IPS DF 4.7 (cell line): ENCODE data around the gene STAM2.
"Not testable (repeated sequence)": the region's sequence is repeated elsewhere in the genome, so short reads cannot be mapped to it uniquely, and the experiment has no call there.

Experiments
- DNase-seq: peaks from one replicate; pipeline ENCODE4 v3.0.0-alpha.2; 2013; ENCODE audit warnings: low spot score; ENCODE audit errors: extremely low read depth

STAM2 gene

GRCh38 chr2:152175368-152176112 is at the start of gene STAM2:
TSS of gene STAM2 (minus strand) at chr2:152175763. CDS start at chr2:152175642, 121 bp downstream.
- DNase-seq, result peak; percentile 64

- DNase-seq, result no peak
These were observed 48.4 kb upstream of the STAM2 start for GRCh38 chr2:152223977-152224376.

GRCh38 chr2:152222975-152223637 is 47.5 kb upstream of the STAM2 start:
- no peak for DNase-seq

GRCh38 chr2:152221839-152222238 is 46.3 kb upstream of the STAM2 start:
- DNase-seq, result no peak

- no peak for DNase-seq
These were observed 43.7 kb upstream of the STAM2 start for GRCh38 chr2:152219077-152219828.

- DNase-seq, result no peak
These were observed 25.9 kb upstream of the STAM2 start for GRCh38 chr2:152201466-152201830.

- no peak for DNase-seq
These were observed 25.3 kb upstream of the STAM2 start for GRCh38 chr2:152200565-152201465.

GRCh38 chr2:152200101-152200500 is 24.5 kb upstream of the STAM2 start:
- no peak for DNase-seq

GRCh38 chr2:152198499-152198898 is 22.9 kb upstream of the STAM2 start:
- DNase-seq, result no peak

GRCh38 chr2:152197508-152198284 is 22.1 kb upstream of the STAM2 start:
- DNase-seq, result not testable (repeated sequence)

- no peak for DNase-seq
These were observed 14.3 kb upstream of the STAM2 start for GRCh38 chr2:152189622-152190495.

GRCh38 chr2:152186808-152187207 is 11.2 kb upstream of the STAM2 start:
- not testable (repeated sequence) for DNase-seq

GRCh38 chr2:152186262-152186661 is 10.7 kb upstream of the STAM2 start:
- no peak for DNase-seq

GRCh38 chr2:152183401-152184073 is 8.0 kb upstream of the STAM2 start:
- DNase-seq, result no peak

GRCh38 chr2:152177667-152178066 is 2.1 kb upstream of the STAM2 start:
- not testable (repeated sequence) for DNase-seq

- DNase-seq, result no peak
These were observed 651 bp upstream of the STAM2 start for GRCh38 chr2:152176113-152176714.

- no peak for DNase-seq
These were observed 573 bp downstream of the STAM2 start for GRCh38 chr2:152175012-152175367.

GRCh38 chr2:152174574-152174973 is 989 bp downstream of the STAM2 start:
- no peak for DNase-seq

- no peak for DNase-seq
These were observed 1.7 kb downstream of the STAM2 start for GRCh38 chr2:152173831-152174230.
